T-cell (primary cell): ENCODE results near the gene FADS1. TPM values are rescaled to one million over a fixed set of nuclear protein-coding genes. Genes with fewer than 3 reads are reported as not detected.
A peak's percentile ranks its signal among the peaks of the same experiment; 100 is the strongest.

Experiments used
- ATAC-seq, 4 experiments: fragments of 200-7000 bp in 3 of 4; fragments of 150-1000 bp in 1 of 4; cut with Tn5 transposase; replicated peaks in 1 of 4; 1 replicate in 3 of 4; 2 replicates in 1 of 4; pipeline ENCODE4 v1.10.0; 2021; ENCODE audit warnings: moderate library complexity in 3 of 4, mild to moderate bottlenecking in 2 of 4, moderate number of reproducible peaks in 1 of 4
- CTCF ChIA-PET, 2 donors: fragments of 300-600 bp; sonication (Branson Sonifier 250); formaldehyde crosslinking; loops; one replicate each; lab custom pipeline; 2022; ENCODE audit warnings: antibody characterized with exemption in 2 of 2; lab: Charles Lee
- POLR2A ChIA-PET, 2 donors: fragments of 300-600 bp; sonication (Branson Sonifier 250); formaldehyde crosslinking; loops; one replicate each; lab custom pipeline; 2022; ENCODE audit warnings: antibody characterized with exemption in 2 of 2; lab: Charles Lee
- DNase-seq, 35 experiments: peaks; one replicate each; pipeline versions ENCODE4 v3.0.0 to v3.0.0-alpha.2; 2013 to 2023
- H3K27ac ChIP-seq: one replicate; pipeline ENCODE4 v1.5.1; 2013; ENCODE audit warnings: low read length
- H3K27me3 ChIP-seq, 2 experiments: replicated peaks in 1 of 2; 1 replicate in 1 of 2; 2 replicates in 1 of 2; pipeline versions ENCODE4 v1.6.1 to v1.7.0; 2013; ENCODE audit warnings: low read length in 1 of 2, mixed read lengths in 1 of 2; ENCODE audit not compliant: control insufficient read depth in 2 of 2, insufficient read depth in 2 of 2; ENCODE audit errors: extremely low read depth in 1 of 2
- H3K36me3 ChIP-seq, 2 donors: 1 replicate in 1 of 2; 2 replicates in 1 of 2; pipeline versions ENCODE4 v1.6.1 to v1.7.0; 2013; ENCODE audit warnings: low read length in 1 of 2; ENCODE audit not compliant: control insufficient read depth in 2 of 2, insufficient read depth in 1 of 2; ENCODE audit errors: extremely low read depth in 1 of 2
- H3K4me1 ChIP-seq, 2 experiments: 1 replicate in 1 of 2; 2 replicates in 1 of 2; pipeline versions ENCODE4 v1.6.1 to v1.7.0; 2013; ENCODE audit warnings: low read length in 2 of 2, mixed read lengths in 1 of 2; ENCODE audit not compliant: insufficient read depth in 2 of 2, control insufficient read depth in 1 of 2; ENCODE audit errors: extremely low read depth in 1 of 2
- H3K4me3 ChIP-seq, 2 donors: 1 replicate in 1 of 2; 2 replicates in 1 of 2; pipeline versions ENCODE4 v1.5.1 to v1.7.0; 2013; ENCODE audit warnings: mild to moderate bottlenecking in 2 of 2, low read length in 1 of 2, moderate library complexity in 1 of 2; ENCODE audit not compliant: control insufficient read depth in 1 of 2; ENCODE audit errors: extremely low read depth in 1 of 2
- H3K9me3 ChIP-seq: 2 replicates; pipeline ENCODE4 v1.7.0; 2013
- H3K27ac Mint-ChIP-seq, 2 donors: one replicate each; pipeline ENCODE4 v1.8.0; 2020 to 2021; ENCODE audit warnings: mild to moderate bottlenecking in 2 of 2, mixed read lengths in 2 of 2
- H3K27me3 Mint-ChIP-seq, 2 donors: one replicate each; pipeline ENCODE4 v1.8.0; 2021 to 2022; ENCODE audit warnings: mixed read lengths in 2 of 2
- H3K36me3 Mint-ChIP-seq: one replicate; pipeline ENCODE4 v1.8.0; 2021; ENCODE audit warnings: mixed read lengths
- H3K4me1 Mint-ChIP-seq, 3 donors: one replicate each; pipeline ENCODE4 v1.8.0; 2020 to 2022; ENCODE audit warnings: mixed read lengths in 3 of 3, mild to moderate bottlenecking in 1 of 3
- H3K4me3 Mint-ChIP-seq, 3 donors: one replicate each; pipeline ENCODE4 v1.8.0; 2020 to 2022; ENCODE audit warnings: mild to moderate bottlenecking in 3 of 3, mixed read lengths in 3 of 3, moderate library complexity in 3 of 3
- H3K9me3 Mint-ChIP-seq, 3 donors: one replicate each; pipeline ENCODE4 v1.8.0; 2020 to 2022; ENCODE audit warnings: mixed read lengths in 3 of 3
- WGBS: methylation state at CpG from one replicate; pipeline ENCODE4 v1.1.5; 2013; ENCODE audit warnings: missing lambda C conversion rate; ENCODE audit not compliant: insufficient coverage; 5-methylcytosine and 5-hydroxymethylcytosine counted together
- total RNA-seq, 35 experiments: library from RNA in 6 of 35; stranded (reverse) in 6 of 35; fragments of 120-200 nt in 1 of 35; gene quantifications; one replicate each; pipeline versions ENCODE4 v1.2.1 to v1.2.4 and lab custom pipeline; 2013 to 2026

Gene FADS1
- total RNA-seq, 5 donors from 2014 or later (not counting 1 experiment from before 2014, with no cell fraction given), result 1.9 to 8.8 (median 2.9) TPM

- 100% methylated on average over 1 of the region's 2 CpGs for WGBS
- no peak for DNase-seq
- peaks cover 0 to 7% (median 5%) of the 10 kb centered on the region in 3 donors for H3K4me1 Mint-ChIP-seq
- H3K36me3 Mint-ChIP-seq, result peaks cover 8% of the 10 kb centered on the region
- H3K27me3 ChIP-seq, result no peaks in the 10 kb centered on the region
- H3K4me3 ChIP-seq, result no peak overlapping the region
- H3K4me1 ChIP-seq, result no peaks in the 10 kb centered on the region
- CTCF ChIA-PET, result interaction anchor here in 1 of 2 donors (1.4 to 3.3 kb wide), 3 partner anchors 15 to 282 kb away, joined by 3 to 21 read pairs (median 8); no protein-coding TSS in a partner anchor
- no peak for ATAC-seq
- no peak overlapping the region for H3K27ac Mint-ChIP-seq
- H3K9me3 Mint-ChIP-seq, result no peaks in the 10 kb centered on the region
- no peak overlapping the region for H3K4me3 Mint-ChIP-seq
- POLR2A ChIA-PET, result no interaction called here
- H3K27ac ChIP-seq, result no peak overlapping the region
- H3K9me3 ChIP-seq, result no peaks in the 10 kb centered on the region
- peaks cover 4 to 6% of the 10 kb centered on the region in 2 donors for H3K36me3 ChIP-seq
- no peaks in the 10 kb centered on the region for H3K27me3 Mint-ChIP-seq
Observed at GRCh38 chr11:61799665-61800284, 17.0 kb downstream of the FADS1 start.

GRCh38 chr11:61797263-61797944 lies 19.4 kb downstream of the FADS1 start:
- H3K27ac Mint-ChIP-seq, result no peak overlapping the region
- H3K27me3 Mint-ChIP-seq, result no peaks in the 10 kb centered on the region
- peaks cover 8% of the 10 kb centered on the region for H3K36me3 Mint-ChIP-seq
- no peak overlapping the region for H3K27ac ChIP-seq
- H3K4me1 ChIP-seq, result peaks cover 6 to 9% of the 10 kb centered on the region in 2 experiments
- POLR2A ChIA-PET, result interaction anchor here (0.5 to 1.1 kb wide), 5 partner anchors 7 to 285 kb away, joined by 3 to 10 read pairs (median 5); no protein-coding TSS in a partner anchor
- H3K9me3 Mint-ChIP-seq, result no peaks in the 10 kb centered on the region
- no peak overlapping the region for H3K4me3 ChIP-seq
- H3K27me3 ChIP-seq, result no peaks in the 10 kb centered on the region
- H3K4me3 Mint-ChIP-seq, result no peak overlapping the region
- peaks cover 4 to 6% of the 10 kb centered on the region in 2 donors for H3K36me3 ChIP-seq
- CTCF ChIA-PET, result interaction anchor here (0.6 to 3.3 kb wide), 41 partner anchors 9 to 1927 kb away, joined by 3 to 61 read pairs (median 4); partner anchors contain the start of genes FADS1 (in 1 of the 2), FADS2 (in 1 of the 2) and INCENP (in 1 of the 2)
- H3K4me1 Mint-ChIP-seq, result peaks cover 7 to 18% (median 16%) of the 10 kb centered on the region in 3 donors
- no peak for ATAC-seq
- no peaks in the 10 kb centered on the region for H3K9me3 ChIP-seq
- DNase-seq, result peak in 34 of 35 experiments; percentile 42 to 88 (median 66)
- 91% methylated on average over 2 of the region's 3 CpGs for WGBS

DNA sequence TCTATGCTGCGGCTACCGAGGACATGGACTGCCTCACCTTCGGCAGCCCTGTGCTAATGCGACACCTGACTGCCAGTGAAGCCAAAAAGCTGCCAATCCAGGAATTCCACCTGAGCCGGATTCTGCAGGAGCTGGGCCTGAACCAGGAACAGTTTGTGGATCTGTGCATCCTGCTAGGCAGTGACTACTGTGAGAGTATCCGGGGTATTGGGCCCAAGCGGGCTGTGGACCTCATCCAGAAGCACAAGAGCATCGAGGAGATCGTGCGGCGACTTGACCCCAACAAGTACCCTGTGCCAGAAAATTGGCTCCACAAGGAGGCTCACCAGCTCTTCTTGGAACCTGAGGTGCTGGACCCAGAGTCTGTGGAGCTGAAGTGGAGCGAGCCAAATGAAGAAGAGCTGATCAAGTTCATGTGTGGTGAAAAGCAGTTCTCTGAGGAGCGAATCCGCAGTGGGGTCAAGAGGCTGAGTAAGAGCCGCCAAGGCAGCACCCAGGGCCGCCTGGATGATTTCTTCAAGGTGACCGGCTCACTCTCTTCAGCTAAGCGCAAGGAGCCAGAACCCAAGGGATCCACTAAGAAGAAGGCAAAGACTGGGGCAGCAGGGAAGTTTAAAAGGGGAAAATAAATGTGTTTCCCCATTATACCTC lies 20.8 kb downstream of the FADS1 start:
- Mint-ChIP-seq H3K27ac (no peak overlapping the region), H3K27me3 (no peaks in the 10 kb centered on the region), H3K4me3 (no peak overlapping the region), H3K36me3 (peaks cover 8% of the 10 kb centered on the region), H3K9me3 (no peaks in the 10 kb centered on the region), H3K4me1 (peaks cover 16 to 29% (median 29%) of the 10 kb centered on the region in 3 donors)
- Histone ChIP-seq H3K4me1 (peaks cover 8 to 20% of the 10 kb centered on the region in 2 experiments), H3K27me3 (no peaks in the 10 kb centered on the region), H3K4me3 (no peak overlapping the region), H3K9me3 (no peaks in the 10 kb centered on the region), H3K36me3 (peaks cover 0 to 4% of the 10 kb centered on the region in 2 donors), H3K27ac (no peak overlapping the region)
- ChIA-PET POLR2A (no interaction called here), CTCF (interaction anchor here (1.1 to 3.2 kb wide), 4 partner anchors 286 to 312 kb away, joined by 3 to 61 read pairs (median 4); no protein-coding TSS in a partner anchor)
- WGBS, result 96% methylated on average over 16 of the region's 18 CpGs
- DNase-seq (no peak), ATAC-seq (no peak)

DNA sequence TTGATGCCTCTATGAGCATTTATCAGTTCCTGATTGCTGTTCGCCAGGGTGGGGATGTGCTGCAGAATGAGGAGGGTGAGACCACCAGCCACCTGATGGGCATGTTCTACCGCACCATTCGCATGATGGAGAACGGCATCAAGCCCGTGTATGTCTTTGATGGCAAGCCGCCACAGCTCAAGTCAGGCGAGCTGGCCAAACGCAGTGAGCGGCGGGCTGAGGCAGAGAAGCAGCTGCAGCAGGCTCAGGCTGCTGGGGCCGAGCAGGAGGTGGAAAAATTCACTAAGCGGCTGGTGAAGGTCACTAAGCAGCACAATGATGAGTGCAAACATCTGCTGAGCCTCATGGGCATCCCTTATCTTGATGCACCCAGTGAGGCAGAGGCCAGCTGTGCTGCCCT lies 21.3 kb downstream of the FADS1 start:
- peaks cover 7% of the 10 kb centered on the region for H3K36me3 Mint-ChIP-seq
- no peak overlapping the region for H3K4me3 ChIP-seq
- DNase-seq (no peak), ATAC-seq (no peak)
- H3K27me3 Mint-ChIP-seq, result no peaks in the 10 kb centered on the region
- H3K27me3 ChIP-seq, result no peaks in the 10 kb centered on the region
- WGBS, result 95% methylated on average over 12 of the region's 12 CpGs
- no peak overlapping the region for H3K4me3 Mint-ChIP-seq
- H3K36me3 ChIP-seq, result peaks cover 0 to 4% of the 10 kb centered on the region in 2 donors
- CTCF ChIA-PET, result interaction anchor here in 1 of 2 donors (1.2 kb wide), 1 partner anchor 286 kb away, joined by 4 read pairs; no protein-coding TSS in a partner anchor
- no peaks in the 10 kb centered on the region for H3K9me3 ChIP-seq
- H3K27ac ChIP-seq, result no peak overlapping the region
- POLR2A ChIA-PET, result no interaction called here
- H3K27ac Mint-ChIP-seq, result no peak overlapping the region
- H3K4me1 ChIP-seq, result peaks cover 8 to 25% of the 10 kb centered on the region in 2 experiments
- peaks cover 16 to 32% (median 29%) of the 10 kb centered on the region in 3 donors for H3K4me1 Mint-ChIP-seq
- H3K9me3 Mint-ChIP-seq, result no peaks in the 10 kb centered on the region

DNA sequence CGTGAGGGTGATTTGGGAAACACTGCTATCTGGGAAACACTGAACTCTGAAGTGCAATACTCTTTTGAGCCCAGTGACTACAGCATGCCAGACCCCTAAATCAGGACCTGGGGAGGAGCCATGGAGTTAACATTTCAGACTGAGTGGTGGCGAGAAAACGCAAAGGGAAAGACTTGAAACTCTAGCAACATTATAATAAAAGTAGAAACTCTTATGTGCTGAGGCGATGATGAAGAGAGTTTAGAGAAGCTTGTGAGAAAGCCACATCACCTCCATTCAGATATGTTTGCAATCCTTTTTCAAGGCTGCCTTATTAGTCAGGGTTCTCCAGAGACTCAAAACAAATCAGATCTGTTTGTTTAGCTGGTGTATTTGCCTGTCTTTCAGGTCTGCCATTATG lies 22.2 kb downstream of the FADS1 start:
- ChIA-PET CTCF (no interaction called here), POLR2A (no interaction called here)
- no peak overlapping the region for H3K27ac ChIP-seq
- DNase-seq, result no peak
- WGBS, result 100% methylated on average over 1 of the region's 4 CpGs
- Mint-ChIP-seq H3K4me1 (peaks cover 23 to 39% (median 37%) of the 10 kb centered on the region in 3 donors), H3K36me3 (peaks cover 12% of the 10 kb centered on the region), H3K27me3 (no peaks in the 10 kb centered on the region), H3K4me3 (peak overlapping the region in 1 of 3 donors; percentile 9), H3K9me3 (no peaks in the 10 kb centered on the region), H3K27ac (no peak overlapping the region)
- H3K36me3 ChIP-seq, result peaks cover 0 to 12% of the 10 kb centered on the region in 2 donors
- no peak overlapping the region for H3K4me3 ChIP-seq
- no peaks in the 10 kb centered on the region for H3K27me3 ChIP-seq
- peaks cover 8 to 25% of the 10 kb centered on the region in 2 experiments for H3K4me1 ChIP-seq
- no peaks in the 10 kb centered on the region for H3K9me3 ChIP-seq
- ATAC-seq, result no peak

DNA sequence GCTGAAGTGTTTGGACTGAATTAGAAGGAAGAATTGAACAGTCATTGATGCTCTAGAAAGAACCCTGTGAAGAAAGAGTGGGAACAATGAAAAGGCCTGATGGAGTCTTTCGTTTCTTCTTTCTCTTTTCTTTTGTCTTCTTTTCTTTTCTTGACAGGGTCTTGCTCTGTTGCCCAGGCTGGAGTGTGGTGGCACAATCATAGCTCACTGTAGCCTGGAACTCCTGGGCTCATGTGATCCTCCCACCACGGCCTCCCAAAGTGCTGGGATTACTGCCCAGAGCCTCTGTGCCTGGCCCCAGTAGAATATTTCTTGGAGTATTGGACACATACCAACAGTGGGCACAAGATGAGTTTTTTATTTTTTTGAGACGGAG lies 23.0 kb downstream of the FADS1 start:
- Histone ChIP-seq H3K36me3 (peaks cover 0 to 20% of the 10 kb centered on the region in 2 donors), H3K27me3 (no peaks in the 10 kb centered on the region), H3K9me3 (no peaks in the 10 kb centered on the region), H3K4me3 (no peak overlapping the region), H3K4me1 (peaks cover 8 to 25% of the 10 kb centered on the region in 2 experiments), H3K27ac (no peak overlapping the region)
- Mint-ChIP-seq H3K4me3 (peak overlapping the region; percentile 83 to 98 (median 89)), H3K9me3 (no peaks in the 10 kb centered on the region), H3K27me3 (no peaks in the 10 kb centered on the region), H3K4me1 (peaks cover 27 to 42% (median 40%) of the 10 kb centered on the region in 3 donors), H3K27ac (no peak overlapping the region), H3K36me3 (peaks cover 20% of the 10 kb centered on the region)
- no peak for DNase-seq
- 60% methylated on average over 2 of the region's 3 CpGs for WGBS
- CTCF ChIA-PET, result interaction anchor here (0.5 to 2.1 kb wide), 4 partner anchors 103 to 314 kb away, joined by 3 to 9 read pairs (median 4); no protein-coding TSS in a partner anchor
- POLR2A ChIA-PET, result interaction anchor here in 1 of 2 donors (0.6 kb wide), 1 partner anchor 172 kb away, joined by 3 read pairs; no protein-coding TSS in a partner anchor
- ATAC-seq, result no peak
